NCI-H82 (cell line): ENCODE data around the gene CDKAL1.
"Not testable (repeated sequence)": the region's sequence is repeated elsewhere in the genome, so short reads cannot be mapped to it uniquely, and the experiment has no call there.

Experiments used
- DNase-seq: peaks from one replicate; lab custom pipeline; 2025; lab: John Stamatoyannopoulos, UW

The CDKAL1 gene

GRCh38 chr6:20924094-20924493, 389.8 kb downstream of the CDKAL1 start:
- not testable (repeated sequence) for DNase-seq

GRCh38 chr6:20924911-20925543, 390.8 kb downstream of the CDKAL1 start:
- DNase-seq = no peak

- DNase-seq = no peak
These were observed 393.0 kb downstream of the CDKAL1 start for GRCh38 chr6:20927130-20927860.

- DNase-seq = no peak
These were observed 395.0 kb downstream of the CDKAL1 start for GRCh38 chr6:20929283-20929682.

GRCh38 chr6:20931093-20931492, 396.8 kb downstream of the CDKAL1 start:
- peak; percentile 30 for DNase-seq

- no peak for DNase-seq
These were observed 397.5 kb downstream of the CDKAL1 start for GRCh38 chr6:20931772-20932171.

GRCh38 chr6:20932284-20932683, 398.0 kb downstream of the CDKAL1 start:
- no peak for DNase-seq

- no peak for DNase-seq
These were observed 399.0 kb downstream of the CDKAL1 start for GRCh38 chr6:20933057-20933788.

- no peak for DNase-seq
These were observed 402.7 kb downstream of the CDKAL1 start for GRCh38 chr6:20936949-20937348.

- no peak for DNase-seq
These were observed 405.0 kb downstream of the CDKAL1 start for GRCh38 chr6:20939161-20939775.

- no peak for DNase-seq
These were observed 408.9 kb downstream of the CDKAL1 start for GRCh38 chr6:20943040-20943627.

- DNase-seq = no peak
These were observed 409.7 kb downstream of the CDKAL1 start for GRCh38 chr6:20943922-20944321.

GRCh38 chr6:20946022-20946421, 411.8 kb downstream of the CDKAL1 start:
- peak; percentile 53 for DNase-seq

- no peak for DNase-seq
These were observed 412.6 kb downstream of the CDKAL1 start for GRCh38 chr6:20946890-20947289.

- DNase-seq = peak; percentile 25
These were observed 413.7 kb downstream of the CDKAL1 start for GRCh38 chr6:20947977-20948376.

- DNase-seq = peak; percentile 89
These were observed 414.3 kb downstream of the CDKAL1 start for GRCh38 chr6:20948556-20948955.

GRCh38 chr6:20949138-20949537, 414.9 kb downstream of the CDKAL1 start:
- peak; percentile 51 for DNase-seq

- DNase-seq = peak; percentile 25
These were observed 418.6 kb downstream of the CDKAL1 start for GRCh38 chr6:20952699-20953474.

GRCh38 chr6:20954315-20954714, 420.1 kb downstream of the CDKAL1 start:
- no peak for DNase-seq

GRCh38 chr6:20955131-20955530, 420.9 kb downstream of the CDKAL1 start:
- no peak for DNase-seq

- DNase-seq = no peak
These were observed 421.5 kb downstream of the CDKAL1 start for GRCh38 chr6:20955751-20956150.
